ENCODE results near the gene PCSK4. TPM values are rescaled to one million over a fixed set of nuclear protein-coding genes. Genes with fewer than 3 reads are reported as not detected.

PCSK4 gene
- total RNA-seq, 1 donor from 2014 or later, result 1.3 TPM

GRCh38 chr19:1526979-1527649 is 37.0 kb upstream of the PCSK4 start:
- intact Hi-C loops (cut with micrococcal nuclease), result no loop called here
- H3K4me3 ChIP-seq, result no peak overlapping the region
- TF ChIP-seq CTCF (IDR thresholded peaks at IDR 0.05; ENCODE audit: borderline replicate concordance), result no peak

GRCh38 chr19:1526066-1526778 is 36.1 kb upstream of the PCSK4 start:
- TF ChIP-seq CTCF (IDR thresholded peaks at IDR 0.05; ENCODE audit: borderline replicate concordance), result no peak

More at GRCh38 chr19:1526979-1527649, 37.0 kb upstream of the PCSK4 start:
- DNase-seq, result no peak
- Histone ChIP-seq H3K9me3 (replicated peaks) (no peaks in the 10 kb centered on the region), H3K27ac (replicated peaks) (no peak overlapping the region), H3K4me1 (peaks cover 4% of the 10 kb centered on the region), H3K27me3 (ENCODE audit: low read depth) (peaks cover 94% of the 10 kb centered on the region), H3K36me3 (no peaks in the 10 kb centered on the region)

GRCh38 chr19:1525343-1525742 is 35.2 kb upstream of the PCSK4 start:
- intact Hi-C loops (cut with micrococcal nuclease), result no loop called here
- H3K4me1 ChIP-seq, result peaks cover 13% of the 10 kb centered on the region
- no peak overlapping the region for H3K4me3 ChIP-seq
- no peak overlapping the region for H3K27ac ChIP-seq (replicated peaks)
- H3K36me3 ChIP-seq, result no peaks in the 10 kb centered on the region
- H3K9me3 ChIP-seq (replicated peaks), result no peaks in the 10 kb centered on the region
- H3K27me3 ChIP-seq (ENCODE audit: low read depth), result peaks cover 84% of the 10 kb centered on the region
- no peak for DNase-seq
- no peak for TF ChIP-seq CTCF (IDR thresholded peaks at IDR 0.05; ENCODE audit: borderline replicate concordance)

More at GRCh38 chr19:1526066-1526778, 36.1 kb upstream of the PCSK4 start:
- peaks cover 92% of the 10 kb centered on the region for H3K27me3 ChIP-seq (ENCODE audit: low read depth)
- no peaks in the 10 kb centered on the region for H3K36me3 ChIP-seq
- H3K9me3 ChIP-seq (replicated peaks), result no peaks in the 10 kb centered on the region
- no peak overlapping the region for H3K4me3 ChIP-seq
- H3K27ac ChIP-seq (replicated peaks), result no peak overlapping the region
- H3K4me1 ChIP-seq, result peaks cover 12% of the 10 kb centered on the region
- no peak for DNase-seq
- intact Hi-C loops (cut with micrococcal nuclease), result no loop called here

GRCh38 chr19:1524972-1525325 is 34.8 kb upstream of the PCSK4 start:
- no peak overlapping the region for H3K4me3 ChIP-seq
- no peak for DNase-seq

More at GRCh38 chr19:1524972-1525325, 34.8 kb upstream of the PCSK4 start:
- H3K36me3 ChIP-seq, result no peaks in the 10 kb centered on the region
- no peak for TF ChIP-seq CTCF (IDR thresholded peaks at IDR 0.05; ENCODE audit: borderline replicate concordance)
- no peaks in the 10 kb centered on the region for H3K9me3 ChIP-seq (replicated peaks)
- H3K27me3 ChIP-seq (ENCODE audit: low read depth), result peaks cover 82% of the 10 kb centered on the region
- no peak overlapping the region for H3K27ac ChIP-seq (replicated peaks)
- H3K4me1 ChIP-seq, result peaks cover 13% of the 10 kb centered on the region
- intact Hi-C loops (cut with micrococcal nuclease), result no loop called here

Data from left ventricle myocardium inferior (tissue), 1 donor.